ENCODE measurements around the gene ABLIM1. TPM values are rescaled to one million over a fixed set of nuclear protein-coding genes. Genes with fewer than 3 reads are reported as not detected.

ABLIM1 gene
- total and polyA plus RNA-seq, 2 of the 13 experiments (the other 11 are each of a cell fraction or from before 2014, with no cell fraction given) = 59.4 to 92.7 TPM

GRCh38 chr10:114680543-114681117 is 22.6 kb upstream of the ABLIM1 start:
- TF ChIP-seq CAMTA2 (CRISPR knock-in tag; IDR thresholded peaks at IDR 0.05; ENCODE audit: borderline replicate concordance) = no peak
- TF ChIP-seq, protein P1, sequence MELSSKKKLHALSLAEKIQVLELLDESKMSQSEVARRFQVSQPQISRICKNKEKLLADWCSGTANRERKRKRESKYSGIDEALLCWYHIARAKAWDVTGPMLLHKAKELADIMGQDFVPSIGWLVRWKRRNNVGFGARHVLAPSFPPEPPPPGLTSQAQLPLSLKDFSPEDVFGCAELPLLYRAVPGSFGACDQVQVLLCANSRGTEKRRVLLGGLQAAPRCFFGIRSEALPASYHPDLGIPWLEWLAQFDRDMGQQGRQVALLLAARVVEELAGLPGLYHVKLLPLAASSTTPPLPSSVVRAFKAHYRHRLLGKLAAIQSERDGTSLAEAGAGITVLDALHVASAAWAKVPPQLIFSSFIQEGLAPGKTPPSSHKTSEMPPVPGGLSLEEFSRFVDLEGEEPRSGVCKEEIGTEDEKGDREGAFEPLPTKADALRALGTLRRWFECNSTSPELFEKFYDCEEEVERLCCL (CRISPR knock-in tag; IDR thresholded peaks at IDR 0.05; ENCODE audit: borderline replicate concordance) = no peak
- 79% methylated on average over 3 of the region's 3 CpGs for WGBS (ENCODE audit: low lambda C conversion rate)
- Histone ChIP-seq H4K20me1 (ENCODE audit: insufficient read depth, low read length) (no peaks in the 10 kb centered on the region), H3K9me3 (ENCODE audit: low read length) (no peaks in the 10 kb centered on the region), H3K27me3 (ENCODE audit: control insufficient read depth in 1 of 2, insufficient read depth in 2 of 2, low read length in 2 of 2) (no peaks in the 10 kb centered on the region), H3K36me3 (replicated peaks in 1 of 2; ENCODE audit: control insufficient read depth in 1 of 2, insufficient read depth in 2 of 2, low read length in 2 of 2) (no peaks in the 10 kb centered on the region), H3K4me3 (replicated peaks in 1 of 3; ENCODE audit: insufficient read depth in 1 of 3, low read depth in 2 of 3, low read length in 3 of 3) (no peak overlapping the region), H2AFZ (ENCODE audit: low read length) (no peak overlapping the region), H3K27ac (ENCODE audit: extremely low read length, insufficient read depth, low read length) (no peak overlapping the region), H3K4me2 (ENCODE audit: low read depth, low read length) (no peak overlapping the region), H3K4me1 (ENCODE audit: insufficient read depth, low read length) (peaks cover 31% of the 10 kb centered on the region), H3K79me2 (ENCODE audit: insufficient read depth, low read length) (no peaks in the 10 kb centered on the region), H3K9ac (ENCODE audit: insufficient read depth, low read depth, low read length) (no peak overlapping the region)
- FAIRE-seq (no peak), ATAC-seq (no peak), DNase-seq (ENCODE audit: low spot score) (no peak)
- ChIA-PET POLR2A (no interaction called here), CTCF (ENCODE audit: low intra/inter-chr PET ratio, low total read pairs) (no interaction called here)
- BruUV-seq (replicated peaks) = no TSS peak
- in situ Hi-C loops (cut with HindIII; ENCODE audit: extremely low pct_ligation_motif_present, low pct_unique_long_range_greater_than_20kb) = loop anchor here (5.0 kb wide), 1 partner anchor 48 kb away; no protein-coding TSS in a partner anchor
- intact Hi-C loops (cut with micrococcal nuclease; ENCODE audit: unreplicated experiment) = no loop called here

DNA sequence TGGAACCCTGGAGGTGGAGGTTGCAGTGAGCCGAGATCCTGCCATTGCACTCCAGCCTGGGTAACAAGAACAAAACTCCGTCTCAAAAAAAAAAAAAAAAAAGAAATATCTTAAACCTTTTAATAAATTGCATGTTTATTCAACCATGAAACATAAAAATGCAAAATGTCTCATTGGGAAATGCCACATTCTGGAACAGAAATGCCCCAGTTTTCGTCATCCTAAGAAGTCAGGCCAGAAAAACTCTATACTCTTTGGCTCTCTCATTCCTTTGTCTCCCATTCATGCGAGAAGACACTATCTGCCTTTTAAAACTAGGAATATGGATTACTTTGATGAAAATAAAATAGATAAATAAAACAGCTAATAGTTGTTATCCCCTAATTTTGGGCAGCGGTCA is 21.5 kb upstream of the ABLIM1 start:
- H4K20me1 ChIP-seq (ENCODE audit: insufficient read depth, low read length) = no peaks in the 10 kb centered on the region
- FAIRE-seq = no peak
- H3K36me3 ChIP-seq (replicated peaks in 1 of 2; ENCODE audit: control insufficient read depth in 1 of 2, insufficient read depth in 2 of 2, low read length in 2 of 2) = no peaks in the 10 kb centered on the region
- DNase-seq (ENCODE audit: low spot score) = no peak
- in situ Hi-C loops (cut with HindIII; ENCODE audit: extremely low pct_ligation_motif_present, low pct_unique_long_range_greater_than_20kb) = no loop called here
- no peak for ATAC-seq
- no peak overlapping the region for H3K4me3 ChIP-seq (replicated peaks in 1 of 3; ENCODE audit: insufficient read depth in 1 of 3, low read depth in 2 of 3, low read length in 3 of 3)
- WGBS (ENCODE audit: low lambda C conversion rate) = 70% methylated on average over 5 of the region's 5 CpGs
- no peak overlapping the region for H3K27ac ChIP-seq (ENCODE audit: extremely low read length, insufficient read depth, low read length)
- no peaks in the 10 kb centered on the region for H3K79me2 ChIP-seq (ENCODE audit: insufficient read depth, low read length)
- BruUV-seq (replicated peaks) = no TSS peak
- ChIA-PET POLR2A (no interaction called here), CTCF (ENCODE audit: low intra/inter-chr PET ratio, low total read pairs) (no interaction called here)
- H2AFZ ChIP-seq (ENCODE audit: low read length) = no peak overlapping the region
- H3K27me3 ChIP-seq (ENCODE audit: control insufficient read depth in 1 of 2, insufficient read depth in 2 of 2, low read length in 2 of 2) = no peaks in the 10 kb centered on the region
- intact Hi-C loops (cut with micrococcal nuclease; ENCODE audit: unreplicated experiment) = no loop called here
- no peak overlapping the region for H3K9ac ChIP-seq (ENCODE audit: insufficient read depth, low read depth, low read length)
- H3K4me1 ChIP-seq (ENCODE audit: insufficient read depth, low read length) = peaks cover 21% of the 10 kb centered on the region
- H3K9me3 ChIP-seq (ENCODE audit: low read length) = no peaks in the 10 kb centered on the region
- H3K4me2 ChIP-seq (ENCODE audit: low read depth, low read length) = no peak overlapping the region
- TF ChIP-seq AFF4 (CRISPR knock-in tag; IDR thresholded peaks at IDR 0.05) = no peak
- TF ChIP-seq KLF9 (CRISPR knock-in tag; IDR thresholded peaks at IDR 0.05; ENCODE audit: low read depth) = no peak
- TF ChIP-seq AGO1 (IDR thresholded peaks at IDR 0.05; ENCODE audit: low read depth, low read length, poor library complexity, severe bottlenecking) = no peak
- no peak for TF ChIP-seq HOXA3 (CRISPR knock-in tag; IDR thresholded peaks at IDR 0.05)
- TF ChIP-seq ZNF770 (CRISPR knock-in tag; IDR thresholded peaks at IDR 0.05) = no peak
- TF ChIP-seq STAG1 (CRISPR knock-in tag; IDR thresholded peaks at IDR 0.05) = no peak

Data from HepG2 (cell line).